Measurements from ENCODE around the gene WDR33.

WDR33 gene

GRCh38 chr2:127733816-127734537 is 77.0 kb downstream of the WDR33 start:
- DNase-seq (ENCODE audit: low read depth): peak; percentile 48
- H3K4me3 ChIP-seq (ENCODE audit: low read depth, low read length): peak overlapping the region; percentile 12
- no peak for TF ChIP-seq CTCF (conservative IDR thresholded peaks at IDR 0.05; ENCODE audit: low read depth, low read length)

GRCh38 chr2:127733113-127733815 is 77.7 kb downstream of the WDR33 start:
- no peak for TF ChIP-seq CTCF (conservative IDR thresholded peaks at IDR 0.05; ENCODE audit: low read depth, low read length)
- H3K4me3 ChIP-seq (ENCODE audit: low read depth, low read length): no peak overlapping the region
- DNase-seq (ENCODE audit: low read depth): no peak

- DNase-seq (ENCODE audit: low read depth): no peak
- no peak for TF ChIP-seq CTCF (conservative IDR thresholded peaks at IDR 0.05; ENCODE audit: low read depth, low read length)
- H3K4me3 ChIP-seq (ENCODE audit: low read depth, low read length): no peak overlapping the region
Observed at GRCh38 chr2:127726158-127726880, 84.7 kb downstream of the WDR33 start.

GRCh38 chr2:127722807-127723206 is 88.2 kb downstream of the WDR33 start:
- TF ChIP-seq CTCF (conservative IDR thresholded peaks at IDR 0.05; ENCODE audit: low read depth, low read length): no peak
- no peak for DNase-seq (ENCODE audit: low read depth)
- H3K4me3 ChIP-seq (ENCODE audit: low read depth, low read length): no peak overlapping the region

GRCh38 chr2:127721978-127722355 is 89.0 kb downstream of the WDR33 start:
- no peak for TF ChIP-seq CTCF (conservative IDR thresholded peaks at IDR 0.05; ENCODE audit: low read depth, low read length)
- H3K4me3 ChIP-seq (ENCODE audit: low read depth, low read length): no peak overlapping the region
- DNase-seq (ENCODE audit: low read depth): peak; percentile 42

GRCh38 chr2:127721311-127721977 is 89.5 kb downstream of the WDR33 start:
- DNase-seq (ENCODE audit: low read depth): peak; percentile 51
- no peak overlapping the region for H3K4me3 ChIP-seq (ENCODE audit: low read depth, low read length)
- no peak for TF ChIP-seq CTCF (conservative IDR thresholded peaks at IDR 0.05; ENCODE audit: low read depth, low read length)

All from choroid plexus epithelial cell (primary cell).